Endodermal cell (in vitro differentiated cells): ENCODE data around the gene RAB26. TPM values are rescaled to one million over a fixed set of nuclear protein-coding genes. Genes with fewer than 3 reads are reported as not detected.
A peak's percentile ranks its signal among the peaks of the same experiment; 100 is the strongest.

Source experiments
- DNase-seq: peaks from one replicate; pipeline ENCODE4 v3.0.0-alpha.2; 2017
- H3K27ac ChIP-seq: 2 replicates; pipeline ENCODE4 v1.5.1; 2013; ENCODE audit warnings: mild to moderate bottlenecking, low read depth, low read length, moderate library complexity
- H3K27me3 ChIP-seq: 2 replicates; pipeline ENCODE4 v1.6.1; 2013; ENCODE audit warnings: mild to moderate bottlenecking, low read length, moderate library complexity; ENCODE audit not compliant: insufficient read depth, control insufficient read depth, poor library complexity, severe bottlenecking
- H3K36me3 ChIP-seq: 2 replicates; pipeline ENCODE4 v1.7.0; 2013; ENCODE audit warnings: mild to moderate bottlenecking, low read length, moderate library complexity; ENCODE audit not compliant: control insufficient read depth, insufficient read depth
- H3K4me1 ChIP-seq: one replicate; pipeline ENCODE4 v1.7.0; 2013; ENCODE audit warnings: low read length; ENCODE audit not compliant: control insufficient read depth, insufficient read depth
- H3K4me3 ChIP-seq: 2 replicates; pipeline ENCODE4 v1.5.1; 2013; ENCODE audit warnings: mild to moderate bottlenecking, low read length, moderate library complexity
- H3K9ac ChIP-seq: 2 replicates; pipeline ENCODE4 v1.6.1; 2013; ENCODE audit warnings: mild to moderate bottlenecking, low read length, moderate library complexity; ENCODE audit not compliant: poor library complexity, severe bottlenecking; ENCODE audit errors: extremely low read depth
- H3K9me3 ChIP-seq: 2 replicates; pipeline ENCODE4 v1.6.1; 2013; ENCODE audit warnings: mild to moderate bottlenecking, low read length, moderate library complexity; ENCODE audit not compliant: control insufficient read depth
- H3K27ac Mint-ChIP-seq: 2 replicates; pipeline ENCODE4 v1.8.0; 2020; ENCODE audit warnings: mixed read lengths
- H3K27me3 Mint-ChIP-seq: 2 replicates; pipeline ENCODE4 v1.8.0; 2021; ENCODE audit warnings: mild to moderate bottlenecking, mixed read lengths; ENCODE audit not compliant: insufficient read depth
- H3K36me3 Mint-ChIP-seq: 2 replicates; pipeline ENCODE4 v1.8.0; 2020; ENCODE audit warnings: low read depth, mixed read lengths
- H3K4me1 Mint-ChIP-seq: 2 replicates; pipeline ENCODE4 v1.8.0; 2020; ENCODE audit warnings: mixed read lengths
- H3K4me3 Mint-ChIP-seq: 2 replicates; pipeline ENCODE4 v1.8.0; 2020; ENCODE audit warnings: mild to moderate bottlenecking, moderate library complexity, mixed read lengths
- H3K9me3 Mint-ChIP-seq: 2 replicates; pipeline ENCODE4 v1.8.0; 2020; ENCODE audit warnings: mild to moderate bottlenecking, mixed read lengths
- CTCF ChIP-seq: fragments of 200-600 bp; sonication (generic); conservative IDR thresholded peaks from 2 replicates; pipeline ENCODE4 v1.5.0; 2021; ENCODE audit warnings: antibody characterized with exemption, mild to moderate bottlenecking
- WGBS, 2 experiments: methylation state at CpG; one replicate each; pipeline versions ENCODE4 v1.1.5 to v1.1.7; 2013; ENCODE audit warnings: missing lambda C conversion rate in 2 of 2, mixed read lengths in 1 of 2; ENCODE audit not compliant: insufficient coverage in 1 of 2, insufficient read length in 1 of 2; 5-methylcytosine and 5-hydroxymethylcytosine counted together
- total RNA-seq, 2 donors: library from RNA; stranded (reverse); fragmentation: NEBNext Ultra II Directional in 1 of 2; extraction: Animal tissue kit (Norgen Biotek cat#: 25700) in 1 of 2; gene quantifications; 2 replicates in 1 of 2; 3 replicates in 1 of 2; pipeline ENCODE4 v1.2.1, GENCODE V29; 2021

Gene RAB26
- total RNA-seq, 2 donors from 2014 or later: 3.2 to 4.9 TPM

GRCh38 chr16:2198283-2198682, 49.9 kb downstream of the RAB26 start:
- H3K9ac ChIP-seq: no peak overlapping the region
- peaks cover 7% of the 10 kb centered on the region for H3K4me1 ChIP-seq
- no peaks in the 10 kb centered on the region for H3K36me3 ChIP-seq
- H3K27ac Mint-ChIP-seq: no peak overlapping the region
- H3K27me3 Mint-ChIP-seq: peaks cover 64% of the 10 kb centered on the region
- H3K36me3 Mint-ChIP-seq: no peaks in the 10 kb centered on the region
- TF ChIP-seq CTCF: no peak
- no peak overlapping the region for H3K27ac ChIP-seq
- no peaks in the 10 kb centered on the region for H3K4me1 Mint-ChIP-seq
- H3K9me3 Mint-ChIP-seq: peaks cover under 1% of the 10 kb centered on the region
- no peak overlapping the region for H3K4me3 ChIP-seq
- WGBS, 2 experiments: 79% methylated on average over 4 of the region's 4 CpGs; no CpG with 5 or more reads in 1 of the 2 experiments
- DNase-seq: no peak
- no peaks in the 10 kb centered on the region for H3K9me3 ChIP-seq
- peaks cover 48% of the 10 kb centered on the region for H3K27me3 ChIP-seq
- H3K4me3 Mint-ChIP-seq: peak overlapping the region; percentile 52

- Histone ChIP-seq H3K4me1 (peaks cover 7% of the 10 kb centered on the region), H3K27me3 (peaks cover 48% of the 10 kb centered on the region), H3K9me3 (no peaks in the 10 kb centered on the region), H3K4me3 (no peak overlapping the region), H3K9ac (no peak overlapping the region), H3K27ac (no peak overlapping the region), H3K36me3 (no peaks in the 10 kb centered on the region)
- H3K36me3 Mint-ChIP-seq: no peaks in the 10 kb centered on the region
- H3K4me3 Mint-ChIP-seq: no peak overlapping the region
- H3K27me3 Mint-ChIP-seq: peaks cover 69% of the 10 kb centered on the region
- TF ChIP-seq CTCF: no peak
- no peaks in the 10 kb centered on the region for H3K4me1 Mint-ChIP-seq
- no peak for DNase-seq
- WGBS, 2 experiments: 89 to 92% methylated on average over 3 to 5 of the region's 5 CpGs
- H3K9me3 Mint-ChIP-seq: peaks cover 5% of the 10 kb centered on the region
- no peak overlapping the region for H3K27ac Mint-ChIP-seq
Measured at GRCh38 chr16:2199095-2199494, 50.7 kb downstream of the RAB26 start.

GRCh38 chr16:2199621-2200139, 51.3 kb downstream of the RAB26 start:
- no peak for DNase-seq
- Mint-ChIP-seq H3K4me3 (no peak overlapping the region), H3K9me3 (peaks cover 5% of the 10 kb centered on the region), H3K27ac (no peak overlapping the region), H3K4me1 (no peaks in the 10 kb centered on the region), H3K27me3 (peaks cover 69% of the 10 kb centered on the region), H3K36me3 (no peaks in the 10 kb centered on the region)
- Histone ChIP-seq H3K27me3 (peaks cover 48% of the 10 kb centered on the region), H3K4me3 (no peak overlapping the region), H3K4me1 (peaks cover 7% of the 10 kb centered on the region), H3K27ac (no peak overlapping the region), H3K36me3 (no peaks in the 10 kb centered on the region), H3K9me3 (no peaks in the 10 kb centered on the region), H3K9ac (no peak overlapping the region)
- TF ChIP-seq CTCF: no peak
- WGBS, 2 experiments: 79 to 80% methylated on average over 2 to 14 of the region's 14 CpGs
